ENCODE measurements around the gene GALNT11.

Gene GALNT11

GRCh38 chr7:152103066-152103465 lies 77.6 kb downstream of the GALNT11 start:
- intact Hi-C loops (cut with DNase I): no loop called here
- DNase-seq: no peak

GRCh38 chr7:152103691-152104090 lies 78.2 kb downstream of the GALNT11 start:
- DNase-seq: no peak
- intact Hi-C loops (cut with DNase I): no loop called here

- intact Hi-C loops (cut with DNase I): no loop called here
- peak in 1 of 42 donors; percentile 5 for DNase-seq
Measured at GRCh38 chr7:152105205-152105604, 79.7 kb downstream of the GALNT11 start.

GRCh38 chr7:152106990-152107389 lies 81.5 kb downstream of the GALNT11 start:
- intact Hi-C loops (cut with DNase I): no loop called here
- no peak for DNase-seq

- intact Hi-C loops (cut with DNase I): no loop called here
- DNase-seq: no peak
Measured at GRCh38 chr7:152107945-152108344, 82.5 kb downstream of the GALNT11 start.

- DNase-seq: no peak
- intact Hi-C loops (cut with DNase I): no loop called here
Measured at GRCh38 chr7:152108359-152108758, 82.9 kb downstream of the GALNT11 start.

- intact Hi-C loops (cut with DNase I): no loop called here
- DNase-seq: no peak
Measured at GRCh38 chr7:152112829-152113228, 87.4 kb downstream of the GALNT11 start.

- intact Hi-C loops (cut with DNase I): no loop called here
- no peak for DNase-seq
Measured at GRCh38 chr7:152115021-152115718, 89.7 kb downstream of the GALNT11 start.

- intact Hi-C loops (cut with DNase I): no loop called here
- DNase-seq: no peak
Measured at GRCh38 chr7:152117356-152117755, 91.9 kb downstream of the GALNT11 start.

- intact Hi-C loops (cut with DNase I): no loop called here
- no peak for DNase-seq
Measured at GRCh38 chr7:152120210-152120609, 94.7 kb downstream of the GALNT11 start.

- no peak for DNase-seq
- intact Hi-C loops (cut with DNase I): no loop called here
Measured at GRCh38 chr7:152120776-152121175, 95.3 kb downstream of the GALNT11 start.

- DNase-seq: no peak
- intact Hi-C loops (cut with DNase I): no loop called here
Measured at GRCh38 chr7:152121432-152121831, 96.0 kb downstream of the GALNT11 start.

GRCh38 chr7:152122540-152122939 lies 97.1 kb downstream of the GALNT11 start:
- intact Hi-C loops (cut with DNase I): no loop called here
- DNase-seq: no peak

GRCh38 chr7:152126741-152127140 lies 101.3 kb downstream of the GALNT11 start:
- intact Hi-C loops (cut with DNase I): no loop called here
- DNase-seq: peak in 23 of 42 donors; percentile 26 to 75 (median 45)

- DNase-seq: no peak
- intact Hi-C loops (cut with DNase I): no loop called here
Measured at GRCh38 chr7:152127229-152127628, 101.8 kb downstream of the GALNT11 start.

GRCh38 chr7:152128252-152128651 lies 102.8 kb downstream of the GALNT11 start:
- DNase-seq: no peak
- intact Hi-C loops (cut with DNase I): no loop called here

GRCh38 chr7:152128741-152129461 lies 103.4 kb downstream of the GALNT11 start:
- intact Hi-C loops (cut with DNase I): no loop called here
- DNase-seq: no peak

GRCh38 chr7:152129682-152130081 lies 104.2 kb downstream of the GALNT11 start:
- DNase-seq: no peak
- intact Hi-C loops (cut with DNase I): no loop called here

GRCh38 chr7:152130658-152131590 lies 105.5 kb downstream of the GALNT11 start:
- DNase-seq: no peak
- intact Hi-C loops (cut with DNase I): no loop called here

- intact Hi-C loops (cut with DNase I): no loop called here
- no peak for DNase-seq
Measured at GRCh38 chr7:152131981-152132494, 106.6 kb downstream of the GALNT11 start.

All from head of caudate nucleus (tissue), 42 donors.